SK-N-MC (cell line): ENCODE results near the gene RAMACL.

ENCODE experiments used
- EZH2 ChIP-seq: fragments of 200-600 bp; sonication (generic); IDR thresholded peaks from one replicate; pipeline ENCODE4 v1.6.1; 2017; ENCODE audit warnings: antibody characterized with exemption
- POLR2AphosphoS5 ChIP-seq: IDR thresholded peaks from 2 replicates; pipeline ENCODE4 v1.6.1; 2012; ENCODE audit warnings: mild to moderate bottlenecking, low read depth, low read length, borderline replicate concordance

DNA sequence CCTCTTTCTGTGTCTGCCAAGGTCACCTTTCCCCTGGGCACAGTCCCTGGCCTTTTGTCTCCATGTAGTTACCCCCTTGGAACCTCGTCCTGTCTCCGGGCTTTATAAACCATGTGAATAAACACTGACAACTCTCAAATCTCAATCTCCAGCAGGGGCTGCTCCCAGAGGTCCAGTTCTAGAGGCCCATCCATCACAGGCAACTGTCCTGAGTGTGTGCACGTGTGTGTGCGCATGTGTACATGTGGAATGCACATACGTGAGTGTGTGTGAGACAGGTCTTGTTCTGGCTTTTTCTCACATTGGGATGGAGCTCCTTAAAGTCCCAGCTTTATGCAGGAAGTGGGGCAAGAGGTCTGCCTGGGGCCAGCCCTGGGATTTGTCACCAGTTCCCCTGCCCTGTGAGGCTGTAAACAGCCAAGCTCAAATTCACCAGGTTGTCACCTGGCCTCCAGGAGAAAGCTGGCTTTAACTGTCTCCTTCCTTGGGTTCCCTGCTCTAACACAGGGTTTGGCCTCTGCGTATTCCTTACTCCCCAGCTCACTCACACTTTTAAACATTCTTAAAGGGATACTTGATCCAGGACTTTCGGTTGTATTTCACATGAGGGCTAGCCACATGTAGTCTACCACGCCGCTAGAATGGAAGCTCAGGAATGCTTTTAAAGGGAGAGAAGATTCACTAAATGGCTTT, 42.7 kb downstream of the RAMACL start:
- TF ChIP-seq EZH2 = no peak
- no peak for TF ChIP-seq POLR2AphosphoS5
